ENCODE results near the gene PAX7. TPM values are rescaled to one million over a fixed set of nuclear protein-coding genes. Genes with fewer than 3 reads are reported as not detected.
"Not testable (repeated sequence)": the region's sequence is repeated elsewhere in the genome, so short reads cannot be mapped to it uniquely, and the experiment has no call there.

PAX7 gene
- total and polyA plus RNA-seq, 5 donors from 2014 or later, result not detected

- not testable (repeated sequence) for H3K4me1 Mint-ChIP-seq; H3K36me3 Mint-ChIP-seq; H3K4me1 ChIP-seq (ENCODE audit: control insufficient read depth, insufficient read depth, low read length, poor library complexity, severe bottlenecking); H3K9me3 ChIP-seq (ENCODE audit: control insufficient read depth in 2 of 2, low read length in 2 of 2); H3K4me3 Mint-ChIP-seq; H3K9me3 Mint-ChIP-seq; H3K4me3 ChIP-seq (ENCODE audit: low read depth, low read length); ATAC-seq (ENCODE audit: low read depth in 2 of 2); H3K36me3 ChIP-seq (ENCODE audit: control insufficient read depth, insufficient read depth, low read length); H3K27ac ChIP-seq (ENCODE audit: insufficient read depth, low read length, poor library complexity, severe bottlenecking); H3K27me3 ChIP-seq (ENCODE audit: control insufficient read depth, insufficient read depth, low read length); DNase-seq; H3K27ac Mint-ChIP-seq
- peaks cover 17% of the 10 kb centered on the region for H3K27me3 Mint-ChIP-seq
Measured at GRCh38 chr1:18767576-18767975, 136.9 kb downstream of the PAX7 start.

GRCh38 chr1:18768086-18768485, 137.4 kb downstream of the PAX7 start:
- no peak for ATAC-seq (ENCODE audit: low read depth in 2 of 2)
- Histone ChIP-seq H3K36me3 (ENCODE audit: control insufficient read depth, insufficient read depth, low read length) (no peaks in the 10 kb centered on the region), H3K27me3 (ENCODE audit: control insufficient read depth, insufficient read depth, low read length) (peaks cover 5% of the 10 kb centered on the region), H3K4me1 (ENCODE audit: control insufficient read depth, insufficient read depth, low read length, poor library complexity, severe bottlenecking) (no peaks in the 10 kb centered on the region), H3K9me3 (ENCODE audit: control insufficient read depth in 2 of 2, low read length in 2 of 2) (no peaks in the 10 kb centered on the region), H3K27ac (ENCODE audit: insufficient read depth, low read length, poor library complexity, severe bottlenecking) (no peak overlapping the region), H3K4me3 (ENCODE audit: low read depth, low read length) (no peak overlapping the region)
- H3K27ac Mint-ChIP-seq, result no peak overlapping the region
- peaks cover 17% of the 10 kb centered on the region for H3K27me3 Mint-ChIP-seq
- H3K36me3 Mint-ChIP-seq, result no peaks in the 10 kb centered on the region
- H3K4me1 Mint-ChIP-seq, result no peaks in the 10 kb centered on the region
- H3K9me3 Mint-ChIP-seq, result peaks cover 0 to 3% (median 0%) of the 10 kb centered on the region in 7 donors
- no peak overlapping the region for H3K4me3 Mint-ChIP-seq
- DNase-seq, result no peak

- Histone ChIP-seq H3K4me3 (ENCODE audit: low read depth, low read length) (no peak overlapping the region), H3K4me1 (ENCODE audit: control insufficient read depth, insufficient read depth, low read length, poor library complexity, severe bottlenecking) (no peaks in the 10 kb centered on the region), H3K27me3 (ENCODE audit: control insufficient read depth, insufficient read depth, low read length) (peaks cover 5% of the 10 kb centered on the region), H3K9me3 (ENCODE audit: control insufficient read depth in 2 of 2, low read length in 2 of 2) (no peaks in the 10 kb centered on the region), H3K27ac (ENCODE audit: insufficient read depth, low read length, poor library complexity, severe bottlenecking) (no peak overlapping the region), H3K36me3 (ENCODE audit: control insufficient read depth, insufficient read depth, low read length) (no peaks in the 10 kb centered on the region)
- ATAC-seq (ENCODE audit: low read depth in 2 of 2) (no peak), DNase-seq (no peak)
- Mint-ChIP-seq H3K27me3 (peaks cover 24% of the 10 kb centered on the region), H3K9me3 (peaks cover 0 to 3% (median 0%) of the 10 kb centered on the region in 7 donors), H3K4me3 (no peak overlapping the region), H3K27ac (no peak overlapping the region), H3K4me1 (no peaks in the 10 kb centered on the region), H3K36me3 (no peaks in the 10 kb centered on the region)
Measured at GRCh38 chr1:18769140-18769539, 138.5 kb downstream of the PAX7 start.

GRCh38 chr1:18770799-18771198, 140.2 kb downstream of the PAX7 start:
- H3K4me3 Mint-ChIP-seq, result no peak overlapping the region
- H3K9me3 Mint-ChIP-seq, result peaks cover 0 to 3% (median 0%) of the 10 kb centered on the region in 7 donors
- ATAC-seq (ENCODE audit: low read depth in 2 of 2) (no peak), DNase-seq (no peak)
- no peaks in the 10 kb centered on the region for H3K36me3 Mint-ChIP-seq
- H3K27me3 Mint-ChIP-seq, result peaks cover 18% of the 10 kb centered on the region
- Histone ChIP-seq H3K27ac (ENCODE audit: insufficient read depth, low read length, poor library complexity, severe bottlenecking) (no peak overlapping the region), H3K36me3 (ENCODE audit: control insufficient read depth, insufficient read depth, low read length) (no peaks in the 10 kb centered on the region), H3K4me1 (ENCODE audit: control insufficient read depth, insufficient read depth, low read length, poor library complexity, severe bottlenecking) (no peaks in the 10 kb centered on the region), H3K9me3 (ENCODE audit: control insufficient read depth in 2 of 2, low read length in 2 of 2) (no peaks in the 10 kb centered on the region), H3K4me3 (ENCODE audit: low read depth, low read length) (no peak overlapping the region), H3K27me3 (ENCODE audit: control insufficient read depth, insufficient read depth, low read length) (peaks cover 9% of the 10 kb centered on the region)
- H3K4me1 Mint-ChIP-seq, result no peaks in the 10 kb centered on the region
- H3K27ac Mint-ChIP-seq, result no peak overlapping the region

GRCh38 chr1:18773753-18774152, 143.1 kb downstream of the PAX7 start:
- Histone ChIP-seq H3K4me3 (ENCODE audit: low read depth, low read length) (no peak overlapping the region), H3K9me3 (ENCODE audit: control insufficient read depth in 2 of 2, low read length in 2 of 2) (no peaks in the 10 kb centered on the region), H3K27ac (ENCODE audit: insufficient read depth, low read length, poor library complexity, severe bottlenecking) (no peak overlapping the region), H3K36me3 (ENCODE audit: control insufficient read depth, insufficient read depth, low read length) (no peaks in the 10 kb centered on the region), H3K27me3 (ENCODE audit: control insufficient read depth, insufficient read depth, low read length) (peaks cover 11% of the 10 kb centered on the region), H3K4me1 (ENCODE audit: control insufficient read depth, insufficient read depth, low read length, poor library complexity, severe bottlenecking) (no peaks in the 10 kb centered on the region)
- no peaks in the 10 kb centered on the region for H3K36me3 Mint-ChIP-seq
- H3K27me3 Mint-ChIP-seq, result peaks cover 26% of the 10 kb centered on the region
- no peaks in the 10 kb centered on the region for H3K4me1 Mint-ChIP-seq
- ATAC-seq (ENCODE audit: low read depth in 2 of 2) (no peak), DNase-seq (no peak)
- H3K9me3 Mint-ChIP-seq, result peaks cover 0 to 2% (median 0%) of the 10 kb centered on the region in 7 donors
- H3K27ac Mint-ChIP-seq, result no peak overlapping the region
- H3K4me3 Mint-ChIP-seq, result no peak overlapping the region

GRCh38 chr1:18775341-18775740, 144.7 kb downstream of the PAX7 start:
- Histone ChIP-seq H3K4me3 (ENCODE audit: low read depth, low read length) (no peak overlapping the region), H3K27ac (ENCODE audit: insufficient read depth, low read length, poor library complexity, severe bottlenecking) (no peak overlapping the region), H3K9me3 (ENCODE audit: control insufficient read depth in 2 of 2, low read length in 2 of 2) (no peaks in the 10 kb centered on the region), H3K36me3 (ENCODE audit: control insufficient read depth, insufficient read depth, low read length) (no peaks in the 10 kb centered on the region), H3K4me1 (ENCODE audit: control insufficient read depth, insufficient read depth, low read length, poor library complexity, severe bottlenecking) (no peaks in the 10 kb centered on the region), H3K27me3 (ENCODE audit: control insufficient read depth, insufficient read depth, low read length) (peaks cover 10% of the 10 kb centered on the region)
- no peak for ATAC-seq (ENCODE audit: low read depth in 2 of 2)
- H3K9me3 Mint-ChIP-seq, result peaks cover 0 to 2% (median 0%) of the 10 kb centered on the region in 7 donors
- peaks cover 31% of the 10 kb centered on the region for H3K27me3 Mint-ChIP-seq
- H3K4me1 Mint-ChIP-seq, result no peaks in the 10 kb centered on the region
- DNase-seq, result no peak
- H3K4me3 Mint-ChIP-seq, result no peak overlapping the region
- H3K27ac Mint-ChIP-seq, result no peak overlapping the region
- no peaks in the 10 kb centered on the region for H3K36me3 Mint-ChIP-seq

GRCh38 chr1:18776777-18777176, 146.1 kb downstream of the PAX7 start:
- H3K4me3 ChIP-seq (ENCODE audit: low read depth, low read length), result no peak overlapping the region
- H3K9me3 ChIP-seq (ENCODE audit: control insufficient read depth in 2 of 2, low read length in 2 of 2), result no peaks in the 10 kb centered on the region
- no peaks in the 10 kb centered on the region for H3K4me1 ChIP-seq (ENCODE audit: control insufficient read depth, insufficient read depth, low read length, poor library complexity, severe bottlenecking)
- no peaks in the 10 kb centered on the region for H3K36me3 ChIP-seq (ENCODE audit: control insufficient read depth, insufficient read depth, low read length)
- no peak overlapping the region for H3K4me3 Mint-ChIP-seq
- H3K27me3 ChIP-seq (ENCODE audit: control insufficient read depth, insufficient read depth, low read length), result peaks cover 10% of the 10 kb centered on the region
- H3K27me3 Mint-ChIP-seq, result peaks cover 31% of the 10 kb centered on the region
- H3K27ac Mint-ChIP-seq, result no peak overlapping the region
- H3K9me3 Mint-ChIP-seq, result peaks cover 0 to 2% (median 0%) of the 10 kb centered on the region in 7 donors
- H3K27ac ChIP-seq (ENCODE audit: insufficient read depth, low read length, poor library complexity, severe bottlenecking), result no peak overlapping the region
- H3K36me3 Mint-ChIP-seq, result no peaks in the 10 kb centered on the region
- ATAC-seq (ENCODE audit: low read depth in 2 of 2) (no peak), DNase-seq (no peak)
- no peaks in the 10 kb centered on the region for H3K4me1 Mint-ChIP-seq

- Mint-ChIP-seq H3K27ac (no peak overlapping the region), H3K36me3 (no peaks in the 10 kb centered on the region), H3K9me3 (peaks cover 0 to 2% (median 0%) of the 10 kb centered on the region in 7 donors), H3K4me3 (no peak overlapping the region), H3K27me3 (peaks cover 34% of the 10 kb centered on the region), H3K4me1 (no peaks in the 10 kb centered on the region)
- no peaks in the 10 kb centered on the region for H3K4me1 ChIP-seq (ENCODE audit: control insufficient read depth, insufficient read depth, low read length, poor library complexity, severe bottlenecking)
- no peak for DNase-seq
- no peaks in the 10 kb centered on the region for H3K36me3 ChIP-seq (ENCODE audit: control insufficient read depth, insufficient read depth, low read length)
- no peaks in the 10 kb centered on the region for H3K9me3 ChIP-seq (ENCODE audit: control insufficient read depth in 2 of 2, low read length in 2 of 2)
- no peak overlapping the region for H3K27ac ChIP-seq (ENCODE audit: insufficient read depth, low read length, poor library complexity, severe bottlenecking)
- H3K27me3 ChIP-seq (ENCODE audit: control insufficient read depth, insufficient read depth, low read length), result peaks cover 6% of the 10 kb centered on the region
- no peak overlapping the region for H3K4me3 ChIP-seq (ENCODE audit: low read depth, low read length)
- ATAC-seq (ENCODE audit: low read depth in 2 of 2), result no peak
Measured at GRCh38 chr1:18778437-18778836, 147.8 kb downstream of the PAX7 start.
